ENCODE results near the gene FLNB.

The FLNB gene

DNA sequence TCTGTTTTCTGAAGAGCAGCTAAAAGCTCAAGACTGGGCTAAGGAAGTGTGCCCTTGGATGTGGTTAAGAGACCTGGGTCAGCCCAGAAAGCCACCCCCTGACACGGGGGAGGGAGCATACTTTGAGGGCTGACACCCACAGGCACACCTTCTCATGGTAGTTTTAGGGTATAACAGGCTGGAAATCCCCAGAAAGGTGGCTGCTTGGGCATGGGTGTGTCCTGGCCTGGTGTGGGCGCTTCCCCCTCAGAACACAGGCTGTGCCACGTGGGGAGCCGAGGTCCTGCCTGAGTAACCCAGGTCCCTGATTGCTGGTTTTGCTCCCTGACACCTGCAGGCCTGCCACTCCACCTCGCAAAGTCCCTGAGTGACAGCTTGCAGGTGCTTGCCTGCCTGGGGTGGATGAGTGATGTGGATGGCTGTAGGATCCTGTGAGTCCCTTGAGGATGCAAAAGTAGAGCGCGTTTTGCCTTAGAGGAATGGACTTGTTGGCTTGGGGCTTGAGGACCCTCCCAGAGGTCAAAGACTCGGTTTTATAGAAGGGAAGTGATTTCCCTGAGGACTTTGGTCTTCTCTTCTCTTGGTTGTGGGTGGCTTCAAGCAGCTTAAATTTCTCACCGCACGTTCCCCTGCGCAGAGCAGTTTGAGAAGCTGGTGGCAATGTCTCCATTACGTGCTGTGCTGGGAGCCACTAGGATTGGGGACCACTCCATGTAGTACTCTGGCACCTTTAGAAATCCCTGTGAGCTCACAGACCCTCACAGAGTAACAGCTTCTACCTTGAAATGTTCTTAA is 108.1 kb downstream of the FLNB start:
- peak; percentile 12 for DNase-seq

DNA sequence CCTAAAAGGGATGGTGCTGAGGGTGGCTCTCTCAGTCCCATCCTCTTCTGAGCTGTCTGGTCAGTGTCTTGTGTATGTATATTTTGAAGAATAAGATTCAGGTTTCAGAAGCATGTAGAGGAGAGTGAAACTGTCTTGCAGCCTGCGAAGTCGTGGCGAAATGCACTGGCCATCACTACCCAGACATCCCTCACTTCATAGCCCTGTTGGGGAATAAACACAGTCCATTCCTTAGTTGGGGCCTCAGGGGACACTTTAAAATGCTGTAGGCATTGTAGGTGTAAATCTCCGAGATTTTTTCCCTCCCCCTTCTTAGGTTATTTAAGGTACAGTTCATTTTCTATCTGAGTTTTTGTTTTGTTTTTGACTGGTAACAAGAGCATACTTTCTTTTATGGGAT is 108.8 kb downstream of the FLNB start:
- DNase-seq = no peak

GRCh38 chr3:58117561-58118181 is 109.4 kb downstream of the FLNB start:
- DNase-seq = no peak

- no peak for DNase-seq
Observed at GRCh38 chr3:58119186-58119585, 111.0 kb downstream of the FLNB start.

DNA sequence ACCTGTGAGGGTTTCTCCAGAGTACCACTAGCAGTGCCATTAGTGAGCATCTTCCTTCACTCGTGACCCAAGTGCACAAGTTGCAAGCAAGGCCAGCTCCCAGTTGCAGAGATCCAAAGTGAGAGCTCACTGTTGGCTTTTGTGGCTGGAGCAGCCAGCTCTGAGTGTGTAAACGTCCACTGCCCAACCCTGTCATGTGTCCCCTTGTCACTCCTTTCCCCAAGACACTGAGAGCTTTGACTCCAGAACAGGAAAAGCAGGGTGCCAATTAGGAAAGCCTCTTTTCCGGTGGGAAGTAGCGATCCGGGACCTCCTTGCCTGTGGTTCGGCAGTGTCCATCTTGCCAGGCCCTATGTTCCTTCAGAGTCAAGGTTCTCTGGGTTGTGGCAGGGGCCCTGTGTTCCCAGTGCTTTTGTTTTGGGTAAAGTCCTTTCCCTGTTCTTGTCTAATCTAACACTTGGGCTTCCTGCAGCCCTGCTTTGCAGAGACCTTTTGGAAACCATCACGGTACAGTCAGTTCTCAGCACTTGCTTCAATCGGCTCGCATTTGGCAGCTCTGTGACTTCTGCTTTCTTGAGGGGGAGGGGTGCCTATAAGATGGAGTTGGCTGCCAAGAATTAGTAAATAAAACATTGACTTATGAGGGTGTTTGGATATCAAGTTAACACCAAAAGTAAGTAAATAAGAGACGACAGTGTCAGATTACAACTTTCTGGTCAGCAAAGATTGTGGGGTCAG is 112.0 kb downstream of the FLNB start:
- no peak for DNase-seq

DNA sequence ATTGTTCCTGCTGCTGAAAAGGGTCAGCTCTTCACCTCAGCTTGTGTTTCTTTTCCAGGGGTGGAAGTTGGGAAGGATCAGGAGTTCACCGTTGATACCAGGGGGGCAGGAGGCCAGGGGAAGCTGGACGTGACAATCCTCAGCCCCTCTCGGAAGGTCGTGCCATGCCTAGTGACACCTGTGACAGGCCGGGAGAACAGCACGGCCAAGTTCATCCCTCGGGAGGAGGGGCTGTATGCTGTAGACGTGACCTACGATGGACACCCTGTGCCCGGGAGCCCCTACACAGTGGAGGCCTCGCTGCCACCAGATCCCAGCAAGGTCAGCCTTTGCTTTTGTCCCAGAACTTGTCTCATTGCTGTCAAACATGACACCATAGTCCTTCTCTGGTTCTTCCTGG is 113.0 kb downstream of the FLNB start:
- no peak for DNase-seq

DNA sequence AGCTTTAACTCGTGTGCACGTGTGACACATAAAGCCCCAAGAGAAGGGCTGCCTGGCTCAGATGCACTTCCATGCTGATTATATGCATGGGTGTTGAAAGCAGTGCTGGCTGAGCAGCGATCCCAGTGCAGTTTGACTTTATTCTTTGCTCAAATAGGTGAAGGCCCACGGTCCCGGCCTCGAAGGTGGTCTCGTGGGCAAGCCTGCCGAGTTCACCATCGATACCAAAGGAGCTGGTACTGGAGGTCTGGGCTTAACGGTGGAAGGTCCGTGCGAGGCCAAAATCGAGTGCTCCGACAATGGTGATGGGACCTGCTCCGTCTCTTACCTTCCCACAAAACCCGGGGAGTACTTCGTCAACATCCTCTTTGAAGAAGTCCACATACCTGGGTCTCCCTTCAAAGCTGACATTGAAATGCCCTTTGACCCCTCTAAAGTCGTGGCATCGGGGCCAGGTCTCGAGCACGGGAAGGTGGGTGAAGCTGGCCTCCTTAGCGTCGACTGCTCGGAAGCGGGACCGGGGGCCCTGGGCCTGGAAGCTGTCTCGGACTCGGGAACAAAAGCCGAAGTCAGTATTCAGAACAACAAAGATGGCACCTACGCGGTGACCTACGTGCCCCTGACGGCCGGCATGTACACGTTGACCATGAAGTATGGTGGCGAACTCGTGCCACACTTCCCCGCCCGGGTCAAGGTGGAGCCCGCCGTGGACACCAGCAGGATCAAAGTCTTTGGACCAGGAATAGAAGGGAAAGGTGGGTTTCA is 114.9 kb downstream of the FLNB start:
- no peak for DNase-seq

DNA sequence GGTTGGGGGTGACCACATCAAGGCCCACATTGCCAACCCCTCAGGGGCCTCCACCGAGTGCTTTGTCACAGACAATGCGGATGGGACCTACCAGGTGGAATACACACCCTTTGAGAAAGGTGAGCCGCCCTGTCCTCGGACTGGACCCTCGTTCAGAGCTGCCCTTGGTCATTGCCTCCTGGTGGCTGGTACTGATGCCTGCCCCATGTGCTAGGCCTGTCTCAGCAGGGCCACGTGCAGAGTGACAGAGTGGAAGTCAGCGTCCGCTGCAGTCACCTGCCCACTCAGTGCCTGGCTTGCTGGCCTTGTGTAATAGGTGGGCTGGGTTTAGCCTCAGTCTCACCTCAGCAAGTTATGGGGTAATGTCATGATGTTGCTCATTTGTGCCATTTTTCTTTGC is 116.2 kb downstream of the FLNB start:
- DNase-seq = no peak

DNA sequence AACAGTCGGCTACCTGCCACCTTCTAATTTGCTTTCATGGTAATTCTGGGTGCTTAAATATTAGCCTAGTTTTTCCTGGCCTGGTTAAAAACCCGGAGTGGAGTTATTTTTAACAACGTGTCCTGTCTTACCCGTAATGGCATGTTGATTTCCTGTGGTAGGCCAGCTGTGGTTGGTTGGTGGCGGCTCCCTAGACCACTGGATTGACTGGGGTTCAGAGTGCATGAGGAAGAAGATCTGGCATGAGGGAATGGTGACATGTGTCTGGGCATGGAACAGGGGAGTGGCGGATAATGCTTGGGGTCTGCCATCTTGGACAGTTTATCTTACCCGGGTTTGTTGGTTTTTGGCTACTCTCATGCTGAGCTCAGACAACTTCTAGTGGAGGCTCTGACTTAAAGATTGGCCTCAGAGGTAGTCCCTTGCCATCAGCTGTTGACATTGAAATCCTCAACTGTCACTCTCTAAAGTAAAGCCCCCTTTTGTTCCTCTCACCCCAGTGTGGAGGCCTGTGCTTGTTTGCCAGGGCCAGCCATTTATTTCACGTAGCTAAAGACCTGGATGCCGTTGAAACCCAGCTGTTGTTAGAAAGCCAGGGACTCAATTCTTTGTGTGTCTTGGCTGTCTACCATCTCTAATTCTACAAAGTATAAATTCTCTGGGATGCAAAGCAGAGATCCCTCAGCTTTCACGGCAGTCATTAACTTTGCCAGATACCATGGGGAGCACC is 121.0 kb downstream of the FLNB start:
- no peak for DNase-seq

DNA sequence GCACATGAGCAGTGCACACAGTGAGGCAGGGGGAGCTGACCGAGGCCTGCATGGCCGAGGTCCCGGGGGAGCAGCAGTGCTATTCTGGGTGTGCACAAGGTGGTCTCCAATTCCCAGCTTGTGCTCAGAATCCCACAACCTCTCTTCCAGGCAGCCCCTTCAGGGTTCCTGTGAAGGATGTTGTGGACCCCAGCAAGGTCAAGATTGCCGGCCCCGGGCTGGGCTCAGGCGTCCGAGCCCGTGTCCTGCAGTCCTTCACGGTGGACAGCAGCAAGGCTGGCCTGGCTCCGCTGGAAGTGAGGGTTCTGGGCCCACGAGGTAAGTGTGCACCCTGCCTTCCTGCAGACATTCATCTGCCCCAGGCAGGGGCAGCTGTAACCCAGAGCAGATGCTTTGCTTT is 122.4 kb downstream of the FLNB start:
- no peak for DNase-seq

DNA sequence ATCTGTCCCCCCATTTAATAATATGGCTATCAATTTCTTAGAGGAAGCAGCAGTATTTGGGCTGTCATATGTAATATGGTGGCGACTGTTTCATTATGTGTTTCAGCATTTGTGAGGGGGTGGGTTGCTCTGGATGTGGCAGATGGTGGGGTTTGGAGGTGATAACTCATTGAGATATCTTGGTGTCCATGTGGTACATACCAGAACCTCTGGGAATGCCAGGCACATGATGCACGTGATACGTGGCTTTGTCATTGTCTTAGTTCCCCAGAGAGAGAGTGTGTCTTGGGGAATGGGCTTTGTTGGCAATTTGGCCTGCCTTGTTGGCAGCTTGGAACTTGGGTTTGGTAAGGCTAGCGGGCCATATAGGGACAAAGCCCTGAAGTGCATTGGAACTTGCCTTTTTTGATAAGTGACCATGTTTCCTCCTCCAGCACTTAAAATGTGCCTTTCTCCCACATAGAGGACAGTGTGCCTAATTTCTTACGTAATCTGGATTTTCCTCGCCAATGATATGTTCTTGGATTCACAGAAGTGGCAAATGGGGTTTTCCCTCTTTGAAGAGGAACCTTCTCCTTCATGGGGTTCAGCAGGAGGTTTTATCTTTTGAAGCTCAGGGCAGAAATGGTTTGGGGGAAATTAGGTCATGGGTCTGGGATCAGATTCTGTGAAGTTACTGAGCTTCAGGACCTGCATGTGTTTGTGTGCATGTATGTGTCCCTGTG is 123.0 kb downstream of the FLNB start:
- DNase-seq = no peak

- no peak for DNase-seq
Observed at GRCh38 chr3:58132850-58133249, 124.6 kb downstream of the FLNB start.

- no peak for DNase-seq
Observed at GRCh38 chr3:58134468-58134867, 126.2 kb downstream of the FLNB start.

DNA sequence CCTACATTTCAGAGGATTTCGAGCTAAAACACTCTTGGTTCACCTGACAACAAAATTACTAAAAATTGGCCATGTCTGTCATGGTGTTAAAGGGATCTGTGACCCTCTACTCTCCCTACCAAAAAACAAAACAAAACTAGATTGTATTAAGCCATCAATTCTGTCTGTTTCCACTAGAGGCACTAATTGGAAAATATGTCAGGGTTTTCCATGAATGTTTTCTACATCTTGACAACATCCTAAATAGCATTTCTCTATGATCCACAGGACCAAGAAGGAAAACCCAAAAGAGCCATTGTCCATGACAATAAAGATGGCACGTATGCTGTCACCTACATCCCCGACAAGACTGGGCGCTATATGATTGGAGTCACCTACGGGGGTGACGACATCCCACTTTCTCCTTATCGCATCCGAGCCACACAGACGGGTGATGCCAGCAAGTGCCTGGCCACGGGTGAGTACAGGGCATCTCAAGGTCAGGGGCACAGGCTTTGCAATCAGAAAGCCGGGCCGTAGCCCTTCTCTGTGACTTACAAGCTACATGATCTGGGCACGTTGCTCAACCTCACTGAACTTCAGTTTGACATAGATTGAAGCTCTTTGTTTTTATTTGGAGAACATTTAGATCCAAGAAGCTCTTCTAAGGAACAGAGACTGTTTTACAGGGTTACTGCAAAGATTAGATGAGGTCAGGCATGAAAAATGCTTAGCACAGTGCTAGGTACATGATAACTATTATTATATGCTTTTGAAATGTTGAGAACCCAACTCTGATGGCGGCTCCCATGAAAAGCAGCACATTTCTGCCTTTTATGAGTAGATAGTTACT is 127.7 kb downstream of the FLNB start:
- no peak for DNase-seq

- no peak for DNase-seq
Observed at GRCh38 chr3:58137306-58137705, 129.1 kb downstream of the FLNB start.

- DNase-seq = no peak
Observed at GRCh38 chr3:58141766-58142345, 133.6 kb downstream of the FLNB start.

DNA sequence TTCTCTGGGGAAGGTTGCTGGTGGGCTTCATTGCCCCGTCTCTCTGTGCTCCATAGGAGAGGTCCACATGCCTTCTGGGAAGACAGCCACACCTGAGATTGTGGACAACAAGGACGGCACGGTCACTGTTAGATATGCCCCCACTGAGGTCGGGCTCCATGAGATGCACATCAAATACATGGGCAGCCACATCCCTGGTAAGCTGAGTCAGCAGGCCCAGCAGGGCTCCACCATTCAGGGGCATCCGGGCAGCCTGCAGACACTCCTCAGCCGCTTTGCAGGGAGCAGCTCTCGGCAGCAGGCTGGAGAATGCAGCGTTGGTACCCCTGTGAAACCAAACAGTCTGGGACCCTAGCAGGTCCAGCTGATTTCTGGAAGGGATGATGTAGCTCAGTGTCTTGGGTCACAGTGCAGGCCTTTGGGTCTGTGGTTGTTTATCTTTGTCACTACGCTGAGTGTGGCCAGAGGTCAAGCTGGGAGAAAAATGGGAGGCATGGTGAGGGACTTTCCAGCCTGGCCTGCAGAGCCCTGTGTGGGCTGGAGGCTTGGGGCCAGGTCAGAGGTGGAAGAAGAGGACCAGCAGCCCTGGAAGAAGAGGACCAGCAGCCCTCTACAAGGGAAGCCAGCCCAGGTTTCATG is 135.3 kb downstream of the FLNB start:
- no peak for DNase-seq

GRCh38 chr3:58144478-58145325 is 136.5 kb downstream of the FLNB start:
- DNase-seq = no peak

GRCh38 chr3:58148049-58148448 is 139.8 kb downstream of the FLNB start:
- DNase-seq = no peak

Data from activated gamma-delta T cell (primary cell).